A549 treated with CpdA at 1 μM for 4 hours (cell line): ENCODE results near the gene EDN2. TPM values are rescaled to one million over a fixed set of nuclear protein-coding genes. Genes with fewer than 3 reads are reported as not detected.

Source experiments
- total RNA-seq: library from RNA; stranded (reverse); fragments of 200-300 nt; extraction: Qiagen RNA extraction; gene quantifications from 5 replicates; pipeline ENCODE4 v1.2.3, GENCODE V29; 2022; ENCODE audit warnings: low read depth

EDN2 gene
- 2.8 to 4.6 TPM (median 3.7 TPM) in 5 replicates for total RNA-seq

DNA sequence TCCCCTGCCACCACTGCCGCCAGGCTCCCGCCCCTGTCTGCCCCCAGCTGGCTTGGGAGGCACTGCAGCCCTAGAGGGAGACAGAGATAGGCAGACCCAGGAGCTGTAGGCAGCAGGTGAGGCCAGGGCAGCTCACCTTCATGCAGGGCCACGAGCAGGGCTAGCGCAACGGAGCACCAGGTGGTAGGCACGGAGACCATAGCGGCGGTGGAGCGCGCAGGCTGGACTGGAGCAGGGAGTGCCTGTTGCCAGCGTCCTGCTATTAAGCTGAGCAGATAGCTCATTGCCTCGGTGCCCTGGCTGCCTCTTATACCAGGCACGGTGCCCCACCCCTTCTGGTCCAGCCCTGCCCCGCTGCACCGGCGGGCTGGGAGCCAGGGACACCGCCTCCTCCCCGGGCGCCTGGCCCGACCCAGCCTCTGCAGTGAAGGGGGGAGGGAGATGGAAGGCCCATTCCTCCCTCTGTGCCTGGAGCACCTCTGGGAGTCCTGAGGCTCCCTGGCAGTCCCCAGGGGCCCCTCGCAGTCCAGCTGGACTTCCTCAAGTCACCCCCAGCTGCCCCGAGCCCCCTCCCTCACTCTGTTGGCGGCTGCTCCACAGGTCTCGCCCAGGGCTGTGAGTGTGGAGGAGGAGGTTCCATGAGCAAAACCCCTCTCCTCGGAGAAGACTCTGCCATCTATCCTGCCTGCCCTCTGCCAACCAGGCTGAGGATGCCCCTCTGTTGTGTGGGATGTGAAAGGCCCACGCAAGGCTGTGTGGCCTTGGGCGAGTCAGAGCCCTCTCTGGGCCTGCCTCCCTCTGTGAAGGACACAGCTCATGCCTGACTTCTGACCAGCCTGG is at the start of gene EDN2:
EDN2 (minus strand) TSS at position 282 of the 840 bp plus-strand sequence; CDS start at position 200, 82 bp downstream.

Other genes starting within 250 kb of the EDN2 start
- gene SCMH1, start 242.4 kb downstream of the EDN2 start, total RNA-seq: 11.0 to 13.4 TPM (median 12.6 TPM) in 5 replicates
- gene FOXO6, start 123.2 kb downstream of the EDN2 start, total RNA-seq: 0.29 to 0.82 TPM (median 0.64 TPM) in 5 replicates